Measurements from ENCODE around the gene JARID2. TPM values are rescaled to one million over a fixed set of nuclear protein-coding genes. Genes with fewer than 3 reads are reported as not detected.

JARID2 gene
- polyA plus RNA-seq, 1 of the 3 experiments (the other 2 are of a cell fraction): 3.4 TPM

- no peaks in the 10 kb centered on the region for H3K9me2 ChIP-seq
- H2AFZ ChIP-seq (ENCODE audit: low read depth): no peak overlapping the region
- peaks cover 0 to 4% of the 10 kb centered on the region in 2 experiments for H3K36me3 ChIP-seq (replicated peaks in 1 of 2; ENCODE audit: control insufficient read depth in 1 of 2, insufficient read depth in 2 of 2, low read length in 1 of 2)
- no peaks in the 10 kb centered on the region for H3K9me3 ChIP-seq
- no peaks in the 10 kb centered on the region for H3K27me3 ChIP-seq (ENCODE audit: insufficient read depth)
- no peak overlapping the region for H3K4me3 ChIP-seq (ENCODE audit: low read depth in 2 of 2, low read length in 1 of 2)
- ChIA-PET POLR2A (no interaction called here), CTCF (no interaction called here)
- DNase-seq: no peak
- peaks cover 16 to 23% of the 10 kb centered on the region in 2 experiments for H3K4me1 ChIP-seq (ENCODE audit: control insufficient read depth in 1 of 2, insufficient read depth in 2 of 2, low read depth in 1 of 2, low read length in 1 of 2)
- no peak overlapping the region for H3K4me2 ChIP-seq
- H4K20me1 ChIP-seq (ENCODE audit: insufficient read depth): peaks cover 25% of the 10 kb centered on the region
- H3K9ac ChIP-seq: no peak overlapping the region
- no peaks in the 10 kb centered on the region for H3K79me2 ChIP-seq (ENCODE audit: insufficient read depth)
- TF ChIP-seq IRF3 (IDR thresholded peaks at IDR 0.05; ENCODE audit: low read depth, low read length) (no peak), RXRA (IDR thresholded peaks at IDR 0.05; ENCODE audit: borderline replicate concordance, low read depth) (no peak), YY1 (IDR thresholded peaks at IDR 0.05; ENCODE audit: low read depth) (no peak), FOXJ3 (CRISPR knock-in tag; IDR thresholded peaks at IDR 0.05) (no peak), CTCF (IDR thresholded peaks at IDR 0.05) (no peak), USF2 (IDR thresholded peaks at IDR 0.05; ENCODE audit: borderline replicate concordance, low read depth, low read length) (no peak), RAD21 (IDR thresholded peaks at IDR 0.05; ENCODE audit: low read length) (no peak), EZH2phosphoT487 (IDR thresholded peaks at IDR 0.05; ENCODE audit: borderline replicate concordance, low read depth) (no peak), FOSL2 (IDR thresholded peaks at IDR 0.05; ENCODE audit: borderline replicate concordance, low read depth) (no peak), POLR2AphosphoS5 (IDR thresholded peaks at IDR 0.05; ENCODE audit: low read depth, low read length) (no peak), CHD2 (IDR thresholded peaks at IDR 0.05; ENCODE audit: low read length, partially characterized antibody) (no peak), NFIC (IDR thresholded peaks at IDR 0.05; ENCODE audit: borderline replicate concordance) (no peak), ZBTB33 (IDR thresholded peaks at IDR 0.05; ENCODE audit: borderline replicate concordance, low read depth) (no peak), REST (IDR thresholded peaks at IDR 0.05; ENCODE audit: low read depth, low read length) (no peak), GABPA (IDR thresholded peaks at IDR 0.05; ENCODE audit: low read depth) (no peak), FOXM1 (IDR thresholded peaks at IDR 0.05; ENCODE audit: low read depth) (no peak), RFX5 (IDR thresholded peaks at IDR 0.05; ENCODE audit: low read length) (no peak)
- WGBS (ENCODE audit: low lambda C conversion rate): 100% methylated on average over 12 of the region's 12 CpGs
- no peak overlapping the region for H3K27ac ChIP-seq (ENCODE audit: low read depth in 2 of 2, low read length in 1 of 2)
- peaks cover 4% of the 10 kb centered on the region for H3F3A ChIP-seq (replicated peaks; ENCODE audit: insufficient read depth)
Measured at GRCh38 chr6:15499125-15499524, 253.3 kb downstream of the JARID2 start.

Measured in SK-N-SH (cell line).